HG02798 (cell line): Measurements from ENCODE around the gene MYO7A.
"Not testable (repeated sequence)": the region's sequence is repeated elsewhere in the genome, so short reads cannot be mapped to it uniquely, and the experiment has no call there.

Source experiments
- ATAC-seq: cut with Tn5 transposase; IDR thresholded peaks from one replicate; pipeline ENCODE4 v1.9.1; 2021; ENCODE audit warnings: mild to moderate bottlenecking; ENCODE audit not compliant: unreplicated experiment, poor library complexity

The MYO7A gene

DNA sequence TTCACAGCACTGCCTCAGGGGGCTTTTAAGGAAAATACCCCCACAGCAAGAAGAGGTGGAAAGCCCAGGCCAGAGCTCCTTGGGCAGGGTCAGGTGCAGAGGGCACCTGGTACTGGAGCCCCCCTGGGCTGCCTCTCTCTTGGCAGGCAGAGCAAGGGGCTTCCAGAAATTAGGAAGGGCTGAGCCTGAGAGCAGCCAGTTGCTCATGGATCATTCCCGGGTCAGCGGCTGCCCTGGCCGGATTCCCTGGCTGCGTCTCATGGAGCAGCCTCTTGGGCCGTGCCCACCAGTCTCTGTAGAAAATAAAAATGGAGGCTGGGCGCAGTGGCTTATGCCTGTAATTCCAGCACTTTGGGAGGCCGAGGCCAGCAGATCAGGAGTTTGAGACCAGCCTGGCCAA is 35.7 kb upstream of the MYO7A start:
- ATAC-seq = no peak

- no peak for ATAC-seq
Observed at GRCh38 chr11:77093056-77093891, 34.8 kb upstream of the MYO7A start.

- ATAC-seq = no peak
Observed at GRCh38 chr11:77093987-77094840, 33.8 kb upstream of the MYO7A start.

- no peak for ATAC-seq
Observed at GRCh38 chr11:77094841-77095365, 33.1 kb upstream of the MYO7A start.

DNA sequence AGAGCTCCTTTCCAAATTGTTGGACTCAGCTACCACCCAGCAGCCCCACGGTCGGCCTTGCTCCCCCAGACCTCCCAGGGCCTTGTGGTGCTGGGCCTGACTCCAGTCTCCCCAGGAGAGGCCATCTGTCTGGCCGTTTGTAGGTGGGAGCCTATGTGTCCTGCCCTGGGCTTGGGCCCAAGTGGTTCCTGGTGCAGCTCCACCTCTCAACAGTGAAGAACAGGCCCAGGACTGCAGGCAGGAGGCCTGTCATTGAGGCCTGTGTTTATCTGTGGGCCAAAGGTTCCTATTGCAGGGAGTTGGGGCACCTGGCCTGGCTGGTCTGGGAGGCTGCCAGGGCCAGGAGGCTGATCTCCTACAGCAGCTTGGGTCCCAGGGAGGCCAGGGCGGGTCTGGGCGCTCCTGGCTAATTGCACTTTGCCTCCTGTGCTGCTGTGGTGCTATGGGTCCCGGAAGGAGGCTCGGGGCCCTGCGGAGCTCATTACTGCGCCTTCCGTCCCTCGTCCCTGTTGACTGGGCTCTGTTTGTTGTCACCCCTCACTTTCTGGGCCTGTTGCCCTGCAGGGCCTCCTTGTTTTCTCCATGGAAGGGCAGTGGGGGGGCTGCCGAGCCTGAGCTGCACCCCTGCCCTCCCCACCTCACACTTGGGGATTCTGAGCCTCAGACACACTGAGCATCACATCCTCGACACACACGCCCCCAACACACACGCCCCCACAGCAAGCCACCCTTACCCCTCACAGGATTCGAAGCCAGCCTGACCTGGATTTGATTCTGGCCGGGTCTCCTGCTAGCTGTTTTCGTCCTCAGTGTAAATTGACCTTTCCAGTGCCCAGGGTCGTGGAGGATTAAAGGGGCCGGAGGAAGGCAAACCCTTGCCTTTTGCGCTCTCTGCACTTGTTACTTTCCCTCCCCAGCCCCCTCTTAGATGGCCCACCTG is 32.2 kb upstream of the MYO7A start:
- no peak for ATAC-seq

- ATAC-seq = no peak
Observed at GRCh38 chr11:77096591-77097019, 31.4 kb upstream of the MYO7A start.

- ATAC-seq = not testable (repeated sequence)
Observed at GRCh38 chr11:77097180-77097579, 30.9 kb upstream of the MYO7A start.

GRCh38 chr11:77100166-77101042 is 27.6 kb upstream of the MYO7A start:
- no peak for ATAC-seq

GRCh38 chr11:77101043-77101537 is 27.0 kb upstream of the MYO7A start:
- no peak for ATAC-seq

- ATAC-seq = no peak
Observed at GRCh38 chr11:77102246-77103210, 25.5 kb upstream of the MYO7A start, which contains the start of gene OMP. Gene OMP, plus strand, starts transcription at chr11:77102840. Its CDS starts 0 bp downstream, at chr11:77102840.

DNA sequence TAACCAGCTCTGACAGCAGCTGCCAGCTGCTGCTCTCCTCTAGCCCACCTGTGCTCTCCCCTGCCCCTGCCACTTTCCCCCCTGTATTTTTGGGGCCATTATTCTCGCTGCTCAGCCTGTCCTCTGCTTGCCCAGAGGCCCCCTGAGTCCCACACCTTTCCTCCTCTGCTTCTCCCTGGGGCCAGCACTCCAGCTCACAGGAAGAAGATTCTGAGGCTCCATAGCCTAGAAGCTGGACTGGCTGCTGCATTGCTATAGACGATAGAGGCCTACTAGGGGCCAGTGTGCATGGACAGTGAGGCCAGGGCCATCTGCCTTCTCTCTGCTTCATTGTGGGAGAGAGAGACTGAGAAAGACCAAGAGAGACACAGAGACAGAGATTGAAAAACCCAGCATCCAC is 24.7 kb upstream of the MYO7A start:
- ATAC-seq = no peak

DNA sequence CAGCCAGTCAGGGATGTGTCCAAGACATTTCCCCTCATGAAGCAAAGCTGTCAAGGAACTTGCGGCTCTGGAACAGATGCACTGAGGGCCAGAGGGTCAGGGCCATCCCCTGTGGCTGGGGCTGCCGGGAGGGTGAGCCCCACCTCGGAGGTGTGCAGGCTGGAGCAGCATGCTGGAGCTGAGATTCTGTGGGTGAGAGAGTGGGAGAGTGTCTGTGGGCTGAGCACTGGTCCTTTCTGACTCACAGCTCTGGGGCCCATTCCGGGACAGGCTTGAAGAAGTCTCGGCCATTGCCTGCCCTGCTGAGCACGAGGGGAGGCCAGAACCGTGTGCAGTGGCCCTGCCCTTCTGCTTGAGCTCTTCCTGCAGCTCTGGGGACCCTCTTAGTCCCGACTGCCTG is 23.3 kb upstream of the MYO7A start:
- no peak for ATAC-seq

- ATAC-seq = no peak
Observed at GRCh38 chr11:77106321-77106720, 21.7 kb upstream of the MYO7A start.

- no peak for ATAC-seq
Observed at GRCh38 chr11:77106759-77107158, 21.3 kb upstream of the MYO7A start.

DNA sequence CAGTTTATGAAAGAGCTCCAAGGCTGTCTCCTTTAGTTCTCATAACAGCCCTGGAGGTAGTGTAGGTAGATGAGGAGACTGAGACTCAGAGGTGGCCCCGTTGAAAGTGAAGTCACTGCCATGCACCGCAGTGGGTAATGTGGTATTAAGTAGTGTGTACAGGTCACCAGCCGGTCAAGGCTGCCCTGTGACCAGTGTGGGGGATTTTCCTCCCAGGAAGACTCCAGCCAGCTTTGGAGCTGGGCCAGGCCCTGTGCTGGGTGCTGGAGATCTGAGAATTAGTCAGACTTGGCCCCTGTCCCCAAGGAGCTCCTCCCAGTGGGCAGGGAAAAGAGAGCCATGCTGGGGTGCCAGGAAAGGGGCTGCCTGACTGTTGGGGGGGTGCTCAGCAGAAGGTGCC is 20.1 kb upstream of the MYO7A start:
- ATAC-seq = no peak

GRCh38 chr11:77108436-77108835 is 19.6 kb upstream of the MYO7A start:
- ATAC-seq = no peak

DNA sequence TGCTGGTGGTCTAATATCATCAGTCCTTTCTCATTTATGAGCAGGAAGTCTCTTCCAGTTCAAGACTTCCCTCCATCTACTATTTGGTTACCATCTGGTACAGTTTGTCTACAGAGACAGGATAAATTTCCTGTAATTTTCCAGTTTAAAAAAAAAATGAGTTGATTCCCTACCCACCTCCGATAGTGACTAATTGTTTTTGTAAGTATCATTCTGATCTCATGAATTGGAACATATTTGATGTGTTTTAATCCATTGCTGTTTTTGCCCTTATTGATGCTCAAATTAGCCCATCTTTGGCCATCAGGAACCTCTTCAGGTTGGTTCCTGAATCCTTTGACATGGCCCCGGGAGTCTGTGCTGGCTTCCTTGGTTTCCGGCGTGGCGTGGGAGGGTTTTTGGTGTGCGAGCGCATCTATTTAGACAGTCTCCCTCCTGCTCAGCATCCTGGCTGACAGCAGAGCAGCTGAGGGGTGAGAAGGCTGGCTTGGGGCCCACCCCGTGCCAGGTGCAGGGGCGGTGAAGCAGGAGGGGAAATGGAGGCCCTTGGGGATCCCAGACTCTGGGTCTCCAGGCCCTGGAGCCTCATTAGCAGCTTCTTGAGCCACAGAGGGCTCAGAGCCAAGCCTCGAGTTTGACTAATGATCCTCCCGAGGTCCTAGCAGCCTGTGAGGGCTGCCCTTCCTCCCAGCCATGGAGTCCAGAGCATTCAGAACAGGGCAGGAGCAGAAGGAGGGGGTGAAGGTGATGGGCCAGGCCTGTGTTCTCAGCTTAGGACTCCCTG is 18.6 kb upstream of the MYO7A start:
- no peak for ATAC-seq
